NCI-H526 (cell line): ENCODE measurements around the gene GFER.
"Not testable (repeated sequence)": the region's sequence is repeated elsewhere in the genome, so short reads cannot be mapped to it uniquely, and the experiment has no call there.

Experiments used
- DNase-seq, 2 experiments: peaks; one replicate each; lab custom pipeline; 2025; lab: John Stamatoyannopoulos, UW

GFER gene

DNA sequence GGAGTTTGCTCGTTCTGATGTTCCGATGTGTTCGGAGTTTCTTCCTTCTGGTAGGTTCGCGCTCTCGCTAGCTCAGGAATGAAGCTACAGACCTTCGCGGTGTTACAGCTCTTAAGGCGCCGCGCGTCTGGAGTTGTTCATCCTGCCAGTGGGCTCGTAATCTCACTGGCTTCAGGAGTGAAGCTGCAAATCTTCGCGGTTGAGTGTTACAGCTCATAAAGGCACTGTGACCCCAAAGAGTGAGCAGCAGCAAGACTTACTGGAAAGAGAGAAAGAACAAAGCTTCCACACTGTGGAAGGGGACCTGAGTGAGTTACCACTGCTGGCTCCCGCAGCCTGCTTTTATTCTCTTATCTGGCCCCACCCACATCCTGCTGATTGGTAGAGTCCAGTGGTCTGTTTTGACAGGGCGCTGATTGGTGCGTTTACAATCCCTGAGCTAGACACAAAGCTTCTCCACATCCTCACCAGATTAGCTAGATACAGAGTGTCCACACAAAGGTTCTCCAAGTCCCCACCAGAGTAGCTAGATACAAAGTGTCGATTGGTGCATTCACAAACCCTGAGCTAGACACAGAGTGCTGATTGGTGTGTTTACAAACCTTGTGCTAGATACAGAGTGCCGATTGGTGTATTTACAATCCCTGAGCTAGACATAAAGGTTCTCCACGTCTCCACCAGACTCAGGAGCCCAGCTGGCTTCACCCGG lies 26.4 kb upstream of the GFER start:
- not testable (repeated sequence) for DNase-seq

DNA sequence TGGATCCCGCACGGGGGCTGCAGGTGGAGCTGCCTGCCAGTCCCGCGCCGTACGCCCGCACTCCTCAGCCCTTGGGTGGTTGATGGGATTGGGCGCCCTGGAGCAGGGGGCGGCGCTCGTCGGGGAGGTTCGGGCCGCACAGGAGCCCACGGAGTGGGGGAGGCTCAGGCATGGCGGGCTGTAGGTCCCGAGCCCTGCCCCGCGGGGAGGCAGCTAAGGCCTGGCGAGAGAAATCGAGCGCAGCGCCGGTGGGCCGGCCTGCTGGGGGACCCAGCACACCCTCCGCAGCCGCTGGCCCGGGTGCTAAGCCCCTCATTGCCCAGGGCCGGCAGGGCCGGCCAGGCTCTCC lies 25.9 kb upstream of the GFER start:
- not testable (repeated sequence) for DNase-seq

DNA sequence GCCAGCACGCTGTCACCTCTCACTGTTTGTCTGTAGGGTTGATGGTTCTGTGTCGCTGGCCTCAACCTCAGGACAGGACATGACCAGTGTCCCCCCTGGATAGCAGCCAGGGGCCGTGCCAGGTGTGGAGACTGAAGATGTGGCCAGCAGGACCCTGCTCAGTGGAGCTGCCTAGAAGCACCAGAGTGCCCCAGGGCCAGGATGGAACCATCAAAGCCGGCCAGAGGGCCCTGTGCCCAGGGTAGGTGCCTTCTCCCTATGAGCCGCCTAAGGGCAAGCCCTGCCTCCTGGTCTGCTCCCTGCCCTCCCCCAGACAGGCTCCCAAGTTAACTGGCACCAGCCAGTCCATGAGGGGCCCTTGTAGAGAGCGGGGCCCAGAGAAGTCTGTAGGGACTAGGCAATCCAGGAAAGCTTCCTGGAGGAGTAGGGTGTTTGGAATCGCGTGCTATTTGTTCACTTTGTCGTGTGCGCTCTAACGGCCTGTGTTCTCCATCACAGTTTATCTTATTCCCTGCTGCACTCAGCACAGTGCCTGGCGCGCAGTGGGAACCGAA lies 25.2 kb upstream of the GFER start:
- DNase-seq = no peak

DNA sequence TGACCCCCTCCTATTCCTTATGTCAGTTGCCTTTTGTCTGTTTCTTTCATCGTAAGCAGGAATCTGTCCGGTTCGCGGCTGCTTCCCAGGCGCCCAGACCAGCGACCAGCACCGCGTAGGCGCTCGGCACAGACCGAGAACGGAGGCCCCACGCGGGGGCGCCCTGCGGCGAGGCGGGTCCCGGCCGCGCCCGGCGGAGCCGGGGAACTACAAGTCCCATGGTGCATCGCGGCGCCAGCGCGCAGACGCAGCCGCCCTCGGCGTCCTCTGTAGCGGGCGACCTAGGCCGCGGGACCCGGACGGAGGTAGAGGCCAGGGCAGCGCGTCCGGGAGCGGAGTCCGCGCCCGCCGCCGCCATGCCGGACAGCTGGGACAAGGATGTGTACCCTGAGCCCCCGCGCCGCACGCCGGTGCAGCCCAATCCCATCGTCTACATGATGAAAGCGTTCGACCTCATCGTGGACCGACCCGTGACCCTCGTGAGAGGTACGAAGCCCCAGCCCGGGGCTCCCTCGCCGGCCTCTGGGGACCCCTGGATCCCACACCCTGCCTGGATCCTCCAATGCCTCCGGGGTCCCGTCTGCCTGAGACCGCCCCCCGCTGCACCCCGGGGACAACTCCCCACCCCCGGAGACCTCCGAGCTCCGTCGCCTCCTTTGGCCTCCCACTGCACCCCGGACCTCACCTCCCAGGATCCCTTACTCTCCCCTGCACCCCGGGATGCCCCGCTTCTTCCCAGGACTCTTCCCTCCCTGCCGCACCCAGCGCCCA lies 24.5 kb upstream of the GFER start, which contains the start of gene NDUFB10:
Gene NDUFB10 (plus strand): TSS at position 270 of the 771 bp plus-strand sequence. CDS start 87 bp downstream, at position 357.
- DNase-seq = peak; percentile 42 to 90

DNA sequence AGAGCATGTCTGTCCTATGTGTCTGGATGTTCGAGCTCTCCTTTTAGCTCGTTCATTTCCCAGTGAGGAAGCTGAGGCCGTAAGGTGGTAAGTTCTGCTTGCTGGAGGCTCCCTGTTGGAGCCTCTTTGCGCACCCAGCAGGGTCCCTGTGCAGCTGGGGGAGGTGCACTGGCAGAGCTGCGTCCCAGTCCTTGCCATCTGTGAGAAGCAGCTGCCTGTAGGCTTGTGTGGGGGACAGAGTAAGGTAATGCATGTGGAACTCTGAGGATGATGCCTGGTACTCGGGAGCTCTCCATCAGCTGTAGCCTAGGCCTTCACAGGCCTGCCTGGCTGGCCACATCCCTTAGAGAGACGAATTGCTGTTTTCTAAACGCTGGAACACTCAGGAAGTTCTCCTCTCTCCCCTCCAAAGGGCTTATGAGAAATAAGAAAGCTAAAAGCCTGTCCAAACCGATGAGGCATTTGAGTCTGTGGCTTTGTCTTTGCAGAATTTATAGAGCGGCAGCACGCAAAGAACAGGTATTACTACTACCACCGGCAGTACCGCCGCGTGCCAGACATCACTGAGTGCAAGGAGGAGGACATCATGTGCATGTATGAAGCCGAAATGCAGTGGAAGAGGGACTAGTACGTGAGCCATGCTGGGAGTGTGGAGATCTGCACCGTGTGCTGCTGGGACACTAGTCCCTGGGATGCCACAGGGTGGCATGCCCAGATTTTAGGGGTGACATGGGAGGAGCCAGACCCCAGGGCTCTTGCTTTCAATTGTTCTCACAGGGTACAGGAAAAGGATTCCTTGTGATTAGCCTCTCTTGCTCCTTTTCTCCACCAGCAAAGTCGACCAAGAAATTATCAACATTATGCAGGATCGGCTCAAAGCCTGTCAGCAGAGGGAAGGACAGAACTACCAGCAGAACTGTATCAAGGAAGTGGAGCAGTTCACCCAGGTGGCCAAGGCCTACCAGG lies 23.0 kb upstream of the GFER start:
- DNase-seq = peak in 1 of 2 experiments; percentile 66

DNA sequence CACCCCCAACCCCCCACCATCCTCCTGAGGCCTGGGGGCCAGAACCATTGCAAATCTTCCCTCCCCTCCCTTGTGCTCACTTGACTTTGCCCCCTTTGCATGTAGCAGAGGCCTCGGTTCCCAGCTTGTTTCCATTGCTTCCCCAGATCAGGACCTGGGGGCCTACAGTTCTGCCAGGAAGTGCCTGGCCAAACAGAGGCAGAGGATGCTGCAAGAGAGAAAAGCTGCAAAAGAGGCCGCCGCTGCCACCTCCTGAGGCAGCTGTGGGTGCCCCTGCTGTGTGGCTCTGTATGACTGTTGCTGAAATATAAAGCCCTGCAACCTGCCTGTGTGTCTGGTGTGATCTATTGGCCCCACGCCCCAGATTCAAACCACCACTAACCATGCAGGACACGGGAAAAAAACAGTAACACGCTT lies 22.3 kb upstream of the GFER start:
- no peak for DNase-seq

DNA sequence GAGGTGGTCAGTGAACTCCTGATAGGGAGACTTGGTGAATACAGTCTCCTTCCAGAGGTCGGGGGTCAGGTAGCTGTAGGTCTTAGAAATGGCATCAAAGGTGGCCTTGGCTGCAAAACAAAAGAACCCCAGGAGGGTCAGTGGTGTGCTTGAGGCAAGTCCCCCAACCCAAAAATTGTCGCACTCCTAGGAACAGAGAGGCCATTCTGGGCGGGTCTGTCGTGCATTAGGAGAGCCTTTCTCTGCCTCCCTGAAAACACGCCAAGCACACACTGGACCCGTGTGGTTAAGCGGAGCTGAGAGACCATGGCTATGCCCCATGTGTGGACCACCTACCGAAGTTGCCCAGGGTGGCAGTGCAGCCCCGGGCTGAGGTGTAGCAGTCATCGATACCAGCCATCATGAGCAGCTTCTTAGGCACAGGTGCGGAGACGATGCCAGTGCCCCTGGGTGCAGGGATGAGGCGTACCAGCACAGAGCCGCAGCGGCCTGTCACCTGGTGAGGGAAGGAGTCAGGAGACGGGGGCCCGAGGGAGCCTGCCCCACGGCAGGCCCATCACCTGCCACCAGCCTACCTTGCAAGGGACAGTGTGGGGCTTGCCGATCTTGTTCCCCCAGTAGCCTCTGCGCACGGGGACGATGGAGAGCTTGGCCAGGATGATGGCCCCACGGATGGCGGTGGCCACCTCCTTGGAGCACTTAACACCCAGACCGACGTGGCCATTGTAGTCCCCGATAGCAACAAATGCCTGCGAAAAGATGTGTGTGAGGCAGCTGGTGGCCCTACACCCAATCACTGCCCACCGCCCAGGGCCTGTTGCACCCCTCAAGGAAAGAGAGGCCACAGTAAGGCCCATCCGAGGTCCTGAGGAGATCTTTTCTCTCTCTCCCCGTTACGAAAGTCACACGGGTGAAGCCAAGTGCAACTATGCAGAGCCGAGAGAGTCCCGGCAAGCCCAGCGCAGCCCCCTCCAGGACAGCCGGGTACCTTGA lies 21.5 kb upstream of the GFER start:
- DNase-seq = not testable (repeated sequence)

DNA sequence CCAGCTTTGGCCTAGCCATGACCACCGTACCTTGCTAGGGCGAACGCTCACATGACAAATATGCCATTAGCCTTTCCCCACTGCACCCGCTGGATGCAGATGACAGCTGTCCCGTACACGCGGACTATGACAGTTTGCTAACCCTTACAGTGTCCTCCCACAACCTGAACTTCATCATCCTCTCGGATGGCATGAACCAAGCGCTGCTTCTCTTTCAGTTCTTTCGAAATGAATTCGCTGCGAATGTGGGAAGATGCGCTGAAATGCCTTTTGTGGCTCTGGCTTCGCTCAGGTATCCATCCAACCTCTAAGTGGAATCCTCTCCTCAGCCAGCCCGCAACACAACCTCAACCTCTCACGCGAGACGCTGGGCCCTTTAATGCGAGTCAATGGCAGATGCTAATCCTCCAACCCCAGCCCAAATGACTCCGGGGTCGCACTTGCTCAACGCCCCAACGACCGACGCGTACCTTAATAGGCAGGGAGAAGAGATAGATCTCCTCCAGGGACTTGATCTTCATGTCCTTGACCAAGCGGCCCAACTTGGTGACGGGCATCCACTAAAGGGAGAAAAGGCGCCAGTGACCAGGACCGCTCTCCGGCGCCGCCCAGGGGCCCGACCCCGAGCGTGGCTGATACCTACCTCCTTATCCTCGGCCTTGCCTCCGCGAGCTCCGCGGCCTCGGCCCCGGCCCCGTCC lies 20.0 kb upstream of the GFER start:
- DNase-seq = no peak

DNA sequence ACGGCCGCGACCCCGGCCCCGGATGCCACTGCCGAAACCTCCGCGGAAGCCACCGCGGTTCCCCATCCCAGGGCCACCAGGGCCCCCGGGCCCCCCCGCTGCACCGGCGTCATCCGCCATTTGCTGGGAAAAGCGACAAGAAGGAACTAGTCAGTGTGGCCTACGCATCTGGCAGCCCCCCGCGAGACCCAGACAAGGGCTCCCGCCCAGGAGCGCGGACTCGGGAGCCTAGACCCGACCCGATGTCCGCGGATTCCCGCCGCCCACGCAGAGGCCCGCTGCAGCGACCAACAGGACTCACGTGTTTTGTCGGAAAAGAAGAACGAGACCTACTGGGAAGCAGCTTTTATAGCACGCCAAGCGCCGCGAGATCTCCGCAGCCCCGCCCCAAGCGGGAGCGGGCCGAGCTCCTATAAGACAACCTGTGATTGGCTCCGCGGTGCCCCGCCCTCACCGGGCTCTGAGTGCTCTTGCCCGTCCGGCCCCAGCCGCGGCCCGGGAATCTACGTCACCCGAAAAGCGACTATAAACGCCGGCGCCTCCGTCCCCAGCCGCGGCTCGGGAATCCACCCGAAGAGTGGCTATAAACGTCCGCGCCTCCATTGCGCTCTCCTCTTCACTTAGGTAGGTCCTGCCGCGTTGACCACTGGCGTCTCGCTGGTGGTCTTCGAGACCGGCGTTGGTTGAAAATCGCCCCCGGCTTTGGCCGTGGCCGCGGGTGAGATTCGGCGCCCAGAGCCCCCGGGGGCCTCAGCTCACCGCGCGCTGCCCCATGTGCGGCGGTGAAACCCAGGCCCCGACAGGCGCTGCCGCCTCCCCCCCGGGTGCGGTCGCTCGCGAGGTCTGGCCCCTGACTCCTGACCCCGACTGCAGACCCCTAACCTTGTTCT lies 19.2 kb upstream of the GFER start, which contains the start of gene RPS2:
Gene RPS2 (minus strand): TSS at position 321 of the 890 bp plus-strand sequence. CDS start 201 bp downstream, at position 120.
- peak; percentile 91 to 96 for DNase-seq

DNA sequence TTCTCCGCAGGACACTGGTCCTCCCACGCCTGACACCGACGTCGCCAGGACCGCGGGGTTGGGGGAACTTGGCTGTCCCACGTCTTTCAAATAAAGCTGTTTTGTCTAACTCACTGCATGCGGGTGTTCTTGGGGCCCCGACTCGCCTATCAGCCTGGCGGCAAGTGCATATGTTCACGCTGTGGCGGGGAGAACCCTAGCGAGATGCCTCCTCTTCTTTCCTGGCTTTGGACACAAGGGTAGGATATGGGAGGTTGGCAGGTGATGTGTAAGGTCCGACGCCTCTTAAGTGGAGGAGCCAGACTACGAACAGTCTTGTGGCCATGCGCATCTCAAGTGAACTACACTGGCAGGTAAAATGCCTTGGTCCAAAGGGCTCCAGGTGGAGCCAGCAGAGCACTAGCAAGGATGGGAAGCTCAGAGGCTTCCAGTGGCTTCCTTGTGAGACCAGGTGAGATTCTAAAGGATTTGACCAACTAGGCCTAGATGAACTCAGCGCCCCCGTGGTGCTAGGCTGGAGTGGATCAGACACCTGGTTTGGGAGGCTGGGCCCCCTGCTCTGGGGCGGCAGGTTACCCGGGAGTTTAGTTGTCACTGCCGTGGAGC lies 18.5 kb upstream of the GFER start:
- no peak for DNase-seq

DNA sequence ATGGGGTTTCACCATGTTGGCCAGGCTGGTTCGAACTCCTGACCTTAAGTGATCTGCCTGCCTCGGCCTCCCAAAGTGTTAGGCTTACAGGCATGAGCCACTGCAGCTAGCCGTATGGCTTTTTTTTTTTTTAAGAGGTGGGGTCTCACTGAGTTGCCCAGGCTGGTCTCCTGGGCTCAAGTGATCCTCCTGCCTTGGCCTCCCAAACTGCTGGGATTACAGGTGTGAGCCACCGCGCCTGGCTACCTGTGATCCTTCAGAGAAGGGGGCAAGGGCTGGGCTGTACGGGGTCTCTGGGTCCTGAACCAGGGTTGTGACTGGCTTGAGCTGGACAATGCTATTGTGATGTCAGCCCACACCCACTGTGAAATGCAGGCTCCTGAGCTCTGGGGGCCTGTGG lies 17.5 kb upstream of the GFER start, which contains the start of gene RNF151:
Gene RNF151 (plus strand): TSS at position 397 of the 400 bp plus-strand sequence. CDS start 26 bp downstream, outside the sequence.
- no peak for DNase-seq

DNA sequence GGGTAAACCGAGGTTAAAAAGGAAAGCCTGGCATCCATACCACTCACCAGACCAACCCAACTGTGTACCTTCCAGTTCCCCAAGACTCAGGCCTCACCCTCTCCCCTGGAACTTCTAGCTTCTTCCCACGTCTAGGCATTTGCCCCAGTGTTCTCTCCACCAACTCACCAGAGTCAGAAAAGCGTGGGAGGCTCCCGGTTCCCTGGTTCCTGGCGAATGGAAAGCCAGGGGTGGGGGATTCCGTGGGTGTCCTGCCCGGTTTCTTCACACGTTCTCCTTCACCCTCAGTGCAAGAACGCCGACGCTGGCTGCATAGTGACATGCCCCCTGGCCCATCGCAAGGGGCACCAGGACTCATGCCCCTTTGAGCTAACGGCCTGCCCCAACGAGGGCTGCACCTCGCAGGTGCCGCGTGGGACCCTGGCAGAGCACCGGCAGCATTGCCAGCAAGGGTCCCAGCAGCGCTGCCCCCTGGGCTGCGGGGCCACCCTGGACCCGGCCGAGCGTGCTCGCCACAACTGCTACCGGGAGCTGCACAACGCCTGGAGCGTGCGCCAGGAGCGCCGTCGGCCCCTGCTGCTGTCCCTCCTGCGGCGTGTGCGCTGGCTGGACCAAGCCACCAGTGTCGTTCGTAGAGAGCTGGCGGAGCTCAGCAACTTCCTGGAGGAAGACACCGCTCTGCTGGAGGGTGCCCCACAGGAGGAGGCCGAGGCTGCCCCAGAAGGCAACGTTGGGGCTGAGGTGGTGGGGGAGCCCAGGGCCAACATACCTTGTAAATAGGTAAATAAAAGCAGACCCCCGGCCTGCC lies 15.6 kb upstream of the GFER start:
- no peak for DNase-seq

DNA sequence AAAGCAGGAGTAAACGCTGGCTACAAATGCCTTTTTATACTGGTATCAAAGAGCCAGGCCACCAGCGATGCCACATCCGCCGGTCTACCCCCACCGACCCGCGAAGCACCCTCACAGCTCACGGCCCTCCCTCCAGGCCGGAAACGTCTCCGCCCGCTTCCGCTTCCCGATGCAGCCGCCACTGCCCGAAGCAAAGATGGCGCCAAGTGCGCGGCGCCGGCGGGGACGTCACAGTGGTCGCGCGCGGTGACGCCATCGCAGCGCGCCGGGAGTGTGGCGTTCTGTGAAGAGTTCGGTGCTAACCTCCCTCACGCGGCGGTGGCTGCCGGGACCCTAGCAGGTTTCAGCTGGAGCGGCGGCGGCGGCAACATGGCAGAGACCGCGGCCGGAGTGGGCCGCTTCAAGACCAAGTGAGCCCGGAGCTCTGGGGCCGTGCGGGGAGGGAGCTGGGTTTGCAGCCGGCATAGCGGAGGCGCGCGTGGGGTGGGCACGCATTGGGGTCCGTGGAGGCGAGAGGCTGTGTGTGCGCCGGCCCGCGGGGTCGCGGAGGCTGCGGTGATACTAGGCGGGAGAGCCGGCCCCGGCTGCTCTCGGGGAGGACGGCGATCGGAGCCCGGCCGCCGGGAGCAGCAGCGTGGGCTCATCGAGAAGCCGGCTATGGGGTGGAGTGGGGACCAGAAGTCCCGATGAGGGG lies 12.1 kb upstream of the GFER start, which contains the start of gene TBL3:
Gene TBL3 (plus strand): TSS at position 258 of the 694 bp plus-strand sequence. CDS start 112 bp downstream, at position 370.
- DNase-seq = peak; percentile 45 to 91

DNA sequence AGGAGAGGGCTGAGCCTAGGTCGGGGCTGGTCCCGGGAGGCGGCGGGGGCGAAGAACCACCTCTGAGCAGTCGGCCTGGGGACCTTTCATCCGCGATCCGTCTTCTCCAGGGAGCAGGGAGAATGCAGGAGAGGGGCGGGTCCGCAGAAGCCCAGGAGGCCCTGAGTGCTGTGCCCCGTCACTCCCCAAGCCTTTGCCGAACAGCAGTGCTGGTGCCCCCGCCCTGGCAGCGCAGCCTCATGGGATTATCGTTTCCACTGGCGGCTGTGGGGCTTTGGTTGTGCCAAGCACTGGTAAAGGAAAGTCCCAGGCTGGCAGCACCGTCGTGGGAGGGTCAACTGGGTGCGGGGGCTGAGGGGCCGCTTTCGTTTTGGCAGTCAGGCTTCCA lies 11.5 kb upstream of the GFER start:
- DNase-seq = no peak

DNA sequence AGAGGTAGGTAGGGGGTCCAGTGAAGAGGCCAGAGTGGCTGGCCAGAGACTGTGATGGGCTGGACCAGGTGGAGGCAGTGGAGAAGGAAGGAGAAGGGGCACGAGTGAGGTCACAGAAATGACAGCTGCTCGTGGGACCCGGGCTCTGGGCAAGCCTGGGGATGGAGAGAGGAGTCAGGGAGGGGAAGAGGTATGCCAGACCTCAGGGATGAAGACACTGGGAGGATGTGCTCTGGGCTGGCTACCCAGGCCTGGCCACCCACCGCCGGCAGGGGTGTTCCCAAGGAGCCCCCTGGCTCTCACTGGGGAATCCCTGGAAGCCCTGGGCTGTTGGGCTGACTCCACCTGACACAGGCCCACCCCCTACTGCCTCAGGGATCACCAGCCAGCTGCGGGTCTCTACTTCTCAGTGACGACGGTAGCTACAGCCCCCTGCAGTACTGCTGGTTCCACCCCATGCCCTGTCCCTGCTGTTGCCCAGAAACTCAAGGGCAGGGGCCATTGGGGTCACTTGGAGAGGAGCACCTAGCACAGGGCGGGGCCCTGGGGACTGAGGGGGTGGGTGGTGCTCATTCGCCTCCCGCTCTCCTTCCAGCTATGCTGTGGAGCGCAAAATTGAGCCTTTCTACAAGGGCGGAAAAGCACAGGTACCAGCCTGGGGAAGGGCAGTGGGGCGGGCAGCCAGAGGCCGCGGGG lies 10.4 kb upstream of the GFER start:
- DNase-seq = no peak
